Body of pancreas (tissue), 4 donors: ENCODE data around the gene C1QBP. TPM values are rescaled to one million over a fixed set of nuclear protein-coding genes. Genes with fewer than 3 reads are reported as not detected.
A peak's percentile ranks its signal among the peaks of the same experiment; 100 is the strongest.

Experiments
- ATAC-seq: fragments of 150-250 bp; one replicate; pipeline ENCODE4 v1.9.1; 2016
- DNase-seq, 4 donors: peaks; one replicate each; pipeline ENCODE4 v3.0.0-alpha.2; 2019
- H3K27ac ChIP-seq, 4 donors: fragments of 200-600 bp; sonication (generic); 1 replicate in 3 of 4; 2 replicates in 1 of 4; pipeline versions ENCODE4 v1.5.1 to v1.6.1; 2016 to 2019; ENCODE audit warnings: mild to moderate bottlenecking in 1 of 4, mixed read lengths in 1 of 4, moderate library complexity in 1 of 4
- H3K27me3 ChIP-seq, 2 donors: fragments of 200-600 bp; sonication (generic); one replicate each; pipeline ENCODE4 v1.6.0; 2016; ENCODE audit warnings: mild to moderate bottlenecking in 1 of 2
- H3K36me3 ChIP-seq, 2 donors: fragments of 200-600 bp; sonication (generic); replicated peaks in 1 of 2; 2 replicates each; pipeline ENCODE4 v1.5.1; 2016; ENCODE audit warnings: low read depth in 2 of 2; ENCODE audit not compliant: insufficient read depth in 1 of 2
- H3K4me1 ChIP-seq: fragments of 200-600 bp; sonication (generic); one replicate; pipeline ENCODE4 v1.6.0; 2016
- H3K4me3 ChIP-seq, 2 donors: fragments of 200-600 bp; sonication (generic); 1 replicate in 1 of 2; 2 replicates in 1 of 2; pipeline ENCODE4 v1.5.1; 2016 to 2019
- H3K9me3 ChIP-seq, 3 donors: fragments of 200-600 bp; sonication (generic); 1 replicate in 2 of 3; 2 replicates in 1 of 3; pipeline ENCODE4 v1.5.1; 2016
- POLR2A ChIP-seq, 3 donors: fragments of 450-650 bp; IDR thresholded peaks; one replicate each; pipeline ENCODE4 v1.6.1; 2016; ENCODE audit warnings: antibody characterized with exemption in 3 of 3, mild to moderate bottlenecking in 2 of 3
- WGBS, 2 donors: methylation state at CpG; one replicate each; pipeline ENCODE4 v1.1.5; 2017; 5-methylcytosine and 5-hydroxymethylcytosine counted together
- intact Hi-C: fragments of 100-400 bp; cut with DNase I; formaldehyde crosslinking; loops from one replicate; pipeline ENCODE4 v1.15.1; 2023
- total RNA-seq, 2 donors: library from RNA; depleted of rRNA; stranded (reverse); fragments of >200 nt; gene quantifications; one replicate each; pipeline ENCODE4 v1.1.0, GENCODE V29; 2016
- TF ChIP-seq, protein P1 (sequence below), 7 experiments: fragments of 450-650 bp in 4 of 7; fragments of 200-600 bp in 3 of 7; sonication (generic) in 3 of 7; IDR thresholded peaks; one replicate each; pipeline ENCODE4 v1.5.1; 2016 to 2019; ENCODE audit warnings: antibody characterized with exemption in 7 of 7

The C1QBP gene, protein sequence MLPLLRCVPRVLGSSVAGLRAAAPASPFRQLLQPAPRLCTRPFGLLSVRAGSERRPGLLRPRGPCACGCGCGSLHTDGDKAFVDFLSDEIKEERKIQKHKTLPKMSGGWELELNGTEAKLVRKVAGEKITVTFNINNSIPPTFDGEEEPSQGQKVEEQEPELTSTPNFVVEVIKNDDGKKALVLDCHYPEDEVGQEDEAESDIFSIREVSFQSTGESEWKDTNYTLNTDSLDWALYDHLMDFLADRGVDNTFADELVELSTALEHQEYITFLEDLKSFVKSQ
- total RNA-seq = 10 to 100 TPM; 46.5 to 62.3 TPM

DNA sequence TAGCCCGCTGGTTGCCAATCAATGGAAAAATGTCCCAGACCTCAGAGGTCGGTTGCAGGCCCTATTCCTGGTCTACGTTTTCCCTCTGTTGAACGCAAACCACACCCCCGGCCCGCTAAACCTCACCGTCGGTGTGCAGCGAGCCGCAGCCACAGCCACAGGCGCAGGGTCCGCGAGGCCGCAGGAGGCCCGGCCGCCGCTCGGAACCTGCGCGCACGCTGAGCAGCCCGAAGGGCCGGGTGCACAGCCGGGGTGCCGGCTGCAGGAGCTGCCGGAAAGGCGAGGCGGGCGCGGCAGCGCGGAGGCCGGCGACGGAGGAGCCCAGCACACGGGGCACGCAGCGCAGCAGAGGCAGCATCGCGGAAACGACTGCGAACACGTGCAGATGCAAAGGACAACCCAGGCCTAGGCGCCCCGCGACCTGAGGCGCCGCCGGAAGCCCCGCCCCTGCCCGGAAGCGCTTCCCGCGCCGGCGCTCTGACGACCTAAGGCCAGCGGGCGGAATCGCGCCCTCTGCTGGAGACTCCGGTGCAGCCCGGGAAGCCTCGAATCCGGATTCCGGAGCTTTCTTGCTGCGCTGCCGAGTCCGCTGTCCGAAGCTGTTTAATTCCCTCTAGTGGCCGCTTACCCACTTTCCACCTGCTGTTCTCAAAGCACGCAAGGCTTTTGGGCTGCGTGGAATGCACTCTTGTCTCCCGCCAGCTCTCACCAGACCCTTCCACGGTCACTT is at the start of gene C1QBP:
Gene C1QBP (minus strand): TSS at position 440 of the 730 bp plus-strand sequence. CDS start 82 bp downstream, at position 358.
- whole genome bisulfite sequencing, 2 donors = 1% methylated on average over 19 to 75 of the region's 75 CpGs
- TF ChIP-seq, protein P1, sequence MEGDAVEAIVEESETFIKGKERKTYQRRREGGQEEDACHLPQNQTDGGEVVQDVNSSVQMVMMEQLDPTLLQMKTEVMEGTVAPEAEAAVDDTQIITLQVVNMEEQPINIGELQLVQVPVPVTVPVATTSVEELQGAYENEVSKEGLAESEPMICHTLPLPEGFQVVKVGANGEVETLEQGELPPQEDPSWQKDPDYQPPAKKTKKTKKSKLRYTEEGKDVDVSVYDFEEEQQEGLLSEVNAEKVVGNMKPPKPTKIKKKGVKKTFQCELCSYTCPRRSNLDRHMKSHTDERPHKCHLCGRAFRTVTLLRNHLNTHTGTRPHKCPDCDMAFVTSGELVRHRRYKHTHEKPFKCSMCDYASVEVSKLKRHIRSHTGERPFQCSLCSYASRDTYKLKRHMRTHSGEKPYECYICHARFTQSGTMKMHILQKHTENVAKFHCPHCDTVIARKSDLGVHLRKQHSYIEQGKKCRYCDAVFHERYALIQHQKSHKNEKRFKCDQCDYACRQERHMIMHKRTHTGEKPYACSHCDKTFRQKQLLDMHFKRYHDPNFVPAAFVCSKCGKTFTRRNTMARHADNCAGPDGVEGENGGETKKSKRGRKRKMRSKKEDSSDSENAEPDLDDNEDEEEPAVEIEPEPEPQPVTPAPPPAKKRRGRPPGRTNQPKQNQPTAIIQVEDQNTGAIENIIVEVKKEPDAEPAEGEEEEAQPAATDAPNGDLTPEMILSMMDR (IDR thresholded peaks at IDR 0.05) = peak; percentile 99 to 100 (median 99)
- peak in 2 of 3 donors; percentile 59 to 67 for TF ChIP-seq POLR2A (IDR thresholded peaks at IDR 0.05)
- DNase-seq (peak; percentile 92 to 95 (median 94)), ATAC-seq (peak; percentile 97)
- Histone ChIP-seq H3K27ac (peak within 1 kb of the TSS in 3 of 4 donors; percentile 58 to 84 (median 76)), H3K9me3 (no peaks in the 10 kb centered on the region), H3K4me1 (peaks cover 24% of the 10 kb centered on the region), H3K4me3 (peak within 1 kb of the TSS; percentile 56 to 83), H3K36me3 (peaks cover 0 to 15% of the 10 kb centered on the region in 2 donors), H3K27me3 (no peaks in the 10 kb centered on the region)
- intact Hi-C loops = loop anchor here (10.0 kb wide), 1 partner anchor 184 kb away; no protein-coding TSS in a partner anchor

DNA sequence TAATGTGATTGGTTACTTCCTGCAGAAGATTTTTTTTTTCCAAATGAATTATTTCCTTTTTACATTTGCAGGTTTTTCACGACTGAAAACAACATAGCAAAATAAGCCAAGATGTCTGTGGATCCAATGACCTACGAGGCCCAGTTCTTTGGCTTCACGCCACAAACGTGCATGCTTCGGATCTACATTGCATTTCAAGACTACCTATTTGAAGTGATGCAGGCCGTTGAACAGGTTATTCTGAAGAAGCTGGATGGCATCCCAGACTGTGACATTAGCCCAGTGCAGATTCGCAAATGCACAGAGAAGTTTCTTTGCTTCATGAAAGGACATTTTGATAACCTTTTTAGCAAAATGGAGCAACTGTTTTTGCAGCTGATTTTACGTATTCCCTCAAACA is 49.8 kb upstream of the C1QBP start:
- Histone ChIP-seq H3K27ac (no peak overlapping the region), H3K36me3 (peaks cover 0 to 8% of the 10 kb centered on the region in 2 donors), H3K9me3 (no peaks in the 10 kb centered on the region), H3K4me3 (no peak overlapping the region), H3K4me1 (peaks cover 32% of the 10 kb centered on the region), H3K27me3 (no peaks in the 10 kb centered on the region)
- TF ChIP-seq POLR2A (IDR thresholded peaks at IDR 0.05) = no peak
- TF ChIP-seq, protein P1 (IDR thresholded peaks at IDR 0.05) = no peak
- no peak for ATAC-seq
- no peak for DNase-seq
- 76% methylated on average over 8 of the region's 8 CpGs for whole genome bisulfite sequencing, 2 donors
- intact Hi-C loops = no loop called here

DNA sequence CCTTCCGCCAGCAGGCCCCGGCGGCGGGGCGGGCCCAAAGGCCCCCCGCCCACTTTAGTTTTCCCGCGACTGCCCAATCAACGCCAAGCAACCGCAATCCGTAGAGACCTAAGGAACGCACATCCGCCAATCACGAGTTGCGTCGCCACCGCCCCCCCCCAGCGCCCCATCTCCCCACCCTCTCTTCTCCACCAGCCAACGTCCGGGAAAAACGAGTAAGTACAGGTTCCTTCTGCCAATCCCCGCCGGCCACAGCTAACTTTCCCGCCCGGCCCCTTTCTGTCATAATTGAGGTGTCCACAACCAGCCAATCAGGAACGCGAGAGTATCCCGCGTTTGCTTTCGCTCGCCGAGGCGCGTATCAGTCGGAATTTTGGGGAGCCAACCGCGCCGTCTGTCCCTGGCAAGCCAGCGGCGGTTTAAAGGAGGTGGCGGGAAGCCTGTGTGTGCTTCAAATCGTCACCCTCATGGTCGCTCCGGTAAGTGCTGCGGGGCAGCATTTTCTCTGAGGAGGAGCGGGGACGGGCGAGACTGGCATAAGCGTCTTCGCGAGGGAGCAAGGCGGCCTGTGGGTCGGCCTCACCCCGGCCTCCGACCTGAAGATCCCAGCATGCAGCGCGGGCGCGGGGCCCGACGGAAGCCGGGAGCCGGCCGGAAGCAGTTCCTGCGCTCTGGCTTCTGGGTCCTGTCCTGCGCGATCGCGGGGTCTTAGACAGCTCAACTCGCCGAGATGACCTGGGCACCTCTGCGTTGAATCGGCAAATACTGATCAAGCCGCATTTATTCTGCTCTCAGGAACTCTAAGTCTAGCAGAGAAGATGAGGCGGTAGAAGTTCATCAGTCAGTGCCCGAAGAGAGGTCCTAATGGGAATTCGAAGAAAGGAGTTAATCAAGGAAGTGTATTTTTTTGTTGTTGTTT is 47.5 kb upstream of the C1QBP start, which contains the start of gene MIS12:
Gene MIS12 (plus strand): TSS at position 361 of the 919 bp plus-strand sequence. CDS start 2,297 bp downstream, outside the sequence.
- Histone ChIP-seq H3K36me3 (peaks cover 0 to 14% of the 10 kb centered on the region in 2 donors), H3K4me1 (peaks cover 47% of the 10 kb centered on the region), H3K27ac (peak within 1 kb of the TSS; percentile 97 to 100 (median 99)), H3K27me3 (no peaks in the 10 kb centered on the region), H3K9me3 (no peaks in the 10 kb centered on the region), H3K4me3 (peak within 1 kb of the TSS; percentile 78 to 92)
- TF ChIP-seq, protein P1 (IDR thresholded peaks at IDR 0.05) = no peak
- peak; percentile 73 to 91 (median 86) for TF ChIP-seq POLR2A (IDR thresholded peaks at IDR 0.05)
- intact Hi-C loops = no loop called here
- 0 to 1% methylated on average over 25 to 76 of the region's 77 CpGs for WGBS, 2 donors
- peak; percentile 97 for ATAC-seq
- DNase-seq = peak; percentile 98 to 99 (median 98)
